B cell (primary cell): ENCODE results near the gene ZNF598.

ENCODE experiments used
- CTCF ChIP-seq: fragments of 200-600 bp; IDR thresholded peaks from one replicate; pipeline ENCODE4 v1.8.0; 2022; ENCODE audit warnings: antibody characterized with exemption, mild to moderate bottlenecking
- EZH2 ChIP-seq: IDR thresholded peaks from 2 replicates; pipeline ENCODE4 v1.6.1; 2012; ENCODE audit warnings: borderline replicate concordance, low read depth, mild to moderate bottlenecking, moderate library complexity, low read length; ENCODE audit not compliant: insufficient read depth, poor library complexity, severe bottlenecking

- TF ChIP-seq CTCF (no peak), EZH2 (no peak)
These were observed 26.0 kb upstream of the ZNF598 start for GRCh38 chr16:2035431-2036199.
